ENCODE data around the gene UGT1A5.

The UGT1A5 gene

DNA sequence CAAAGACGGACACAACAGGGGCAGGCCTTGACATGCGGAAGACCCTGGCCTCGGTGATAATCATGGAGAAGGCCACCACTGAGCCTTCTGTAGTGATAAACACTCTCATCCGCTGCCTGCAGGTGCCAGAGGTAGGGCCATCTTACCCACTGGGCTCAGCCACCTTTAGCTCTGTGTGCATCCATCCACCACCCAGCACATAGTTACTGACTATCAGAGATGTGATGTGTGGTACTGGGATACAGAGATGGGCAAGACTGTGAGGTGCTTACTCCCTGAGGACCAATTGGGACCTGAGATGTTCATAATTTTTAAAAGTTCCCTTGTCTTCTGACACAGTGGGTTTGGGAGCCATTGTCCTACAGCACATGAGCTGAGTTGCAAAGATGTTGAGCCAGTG is 67.0 kb downstream of the UGT1A5 start:
- DNase-seq (ENCODE audit: low read depth in 2 of 2): no peak

DNA sequence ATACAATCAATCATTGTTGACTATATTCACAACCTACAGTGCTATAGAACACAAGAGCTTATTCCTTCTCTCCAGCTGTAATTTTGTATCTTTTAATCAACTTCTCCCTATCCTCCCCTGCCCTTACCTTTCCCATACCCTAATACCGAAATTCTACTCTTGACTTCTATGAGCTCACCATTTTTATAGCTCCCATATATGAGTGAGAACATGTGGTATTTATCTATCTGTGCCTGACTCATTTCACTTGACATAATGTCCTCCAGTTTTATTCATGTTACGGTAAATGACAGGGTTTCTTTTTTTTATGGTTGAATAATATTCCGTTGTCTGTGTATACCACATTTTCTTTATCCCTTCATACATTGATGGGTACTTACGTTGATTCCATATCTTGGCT is 68.1 kb downstream of the UGT1A5 start:
- no peak for DNase-seq (ENCODE audit: low read depth in 2 of 2)

DNA sequence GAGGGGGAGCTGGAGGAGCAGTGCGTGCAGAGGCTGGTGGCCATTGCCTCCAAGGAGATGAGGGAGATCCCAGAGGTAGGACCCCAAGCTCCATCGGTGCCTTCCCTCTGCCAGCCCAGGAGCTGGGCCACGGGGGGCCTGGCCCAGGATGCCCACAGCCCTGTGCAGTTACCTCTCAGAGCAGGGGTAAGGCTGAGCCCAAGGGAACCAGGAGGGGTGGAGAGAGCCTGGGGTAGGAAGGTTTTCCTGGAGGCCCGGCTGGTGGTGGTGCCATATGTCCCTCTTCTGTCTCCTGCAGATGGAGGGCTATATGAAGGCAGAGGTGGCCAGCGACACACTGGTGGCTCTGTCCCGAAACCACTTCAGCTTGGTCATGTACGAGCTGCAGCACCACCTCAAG is 76.8 kb downstream of the UGT1A5 start:
- no peak for DNase-seq (ENCODE audit: low read depth in 2 of 2)

DNA sequence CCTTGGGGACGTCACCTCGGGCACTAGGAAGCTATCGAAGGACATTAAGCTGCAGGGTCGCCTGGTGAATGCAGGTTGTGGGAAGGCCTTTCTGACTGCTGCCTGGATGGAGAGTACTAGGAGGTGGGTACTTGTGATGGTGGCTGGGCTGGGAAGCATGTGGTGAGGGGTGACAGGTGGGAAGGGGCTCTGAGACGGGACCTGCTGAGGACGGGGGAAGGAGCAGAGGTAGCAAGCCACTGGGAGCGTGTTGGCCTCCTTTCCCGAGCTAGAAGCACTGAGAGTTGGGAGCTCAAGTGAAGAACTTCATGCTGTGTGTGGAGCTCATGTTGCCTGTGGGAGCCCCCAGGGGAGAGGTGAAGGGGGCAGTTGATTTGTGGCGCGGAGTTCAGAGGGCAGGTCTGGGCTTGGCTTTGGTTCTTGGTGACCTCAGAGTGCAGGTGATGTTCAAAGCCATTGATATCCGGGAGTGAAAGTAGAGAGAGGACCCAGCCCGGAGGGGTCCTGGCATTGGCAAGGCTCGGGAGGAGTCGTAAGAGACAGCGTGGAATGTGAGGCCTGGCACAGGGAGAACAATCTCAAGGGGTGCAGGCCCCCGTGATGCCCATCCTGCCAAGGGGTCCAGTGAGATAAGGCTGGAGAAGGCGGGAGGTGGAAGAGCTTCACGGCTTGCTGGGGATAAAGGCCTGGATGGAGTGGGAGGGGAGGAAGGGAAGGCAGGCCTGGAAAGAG is 78.6 kb downstream of the UGT1A5 start:
- no peak for DNase-seq (ENCODE audit: low read depth in 2 of 2)

DNA sequence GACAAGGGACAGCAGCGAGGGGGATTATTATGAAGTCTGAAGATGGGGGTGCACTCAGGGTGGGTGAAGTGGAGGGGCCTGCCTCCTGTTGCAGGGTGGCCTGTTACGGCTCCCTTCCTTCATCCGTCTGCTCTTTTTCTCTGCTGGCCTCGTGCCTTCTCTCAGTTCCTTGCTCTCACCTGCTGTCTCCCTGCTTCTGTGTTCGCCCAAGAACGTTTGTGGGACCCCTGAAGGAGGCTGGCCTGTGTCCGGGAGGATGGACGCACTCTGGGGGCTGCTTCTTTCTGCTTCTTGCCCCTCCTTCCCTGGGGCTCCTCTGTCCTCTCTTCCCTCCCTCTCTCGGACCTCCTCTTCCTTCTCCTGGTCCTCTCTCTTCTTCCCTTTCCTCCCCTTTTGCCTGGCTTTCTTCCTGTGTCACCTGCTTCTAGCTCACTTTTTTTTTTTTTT is 79.2 kb downstream of the UGT1A5 start:
- no peak for DNase-seq (ENCODE audit: low read depth in 2 of 2)

DNA sequence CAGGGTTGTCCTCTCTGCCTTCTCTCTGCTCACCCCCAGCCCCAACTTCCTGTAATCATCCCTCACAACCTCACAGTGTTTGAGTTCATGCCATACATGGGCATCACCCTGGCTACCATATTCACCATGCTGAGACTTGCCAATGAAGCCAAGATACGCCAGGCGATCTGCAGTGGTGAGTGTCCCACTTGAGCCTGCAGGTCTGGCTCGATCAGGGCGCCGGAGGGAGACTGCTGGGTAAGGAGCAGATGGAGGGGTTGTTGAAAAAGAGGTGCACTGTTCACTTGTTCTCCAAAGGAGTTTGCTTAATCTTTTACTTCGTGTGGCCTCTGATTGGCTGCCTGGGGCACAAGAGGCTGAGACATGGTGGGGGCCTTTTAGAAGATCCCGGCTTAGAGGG is 80.0 kb downstream of the UGT1A5 start:
- no peak for DNase-seq (ENCODE audit: low read depth in 2 of 2)

DNA sequence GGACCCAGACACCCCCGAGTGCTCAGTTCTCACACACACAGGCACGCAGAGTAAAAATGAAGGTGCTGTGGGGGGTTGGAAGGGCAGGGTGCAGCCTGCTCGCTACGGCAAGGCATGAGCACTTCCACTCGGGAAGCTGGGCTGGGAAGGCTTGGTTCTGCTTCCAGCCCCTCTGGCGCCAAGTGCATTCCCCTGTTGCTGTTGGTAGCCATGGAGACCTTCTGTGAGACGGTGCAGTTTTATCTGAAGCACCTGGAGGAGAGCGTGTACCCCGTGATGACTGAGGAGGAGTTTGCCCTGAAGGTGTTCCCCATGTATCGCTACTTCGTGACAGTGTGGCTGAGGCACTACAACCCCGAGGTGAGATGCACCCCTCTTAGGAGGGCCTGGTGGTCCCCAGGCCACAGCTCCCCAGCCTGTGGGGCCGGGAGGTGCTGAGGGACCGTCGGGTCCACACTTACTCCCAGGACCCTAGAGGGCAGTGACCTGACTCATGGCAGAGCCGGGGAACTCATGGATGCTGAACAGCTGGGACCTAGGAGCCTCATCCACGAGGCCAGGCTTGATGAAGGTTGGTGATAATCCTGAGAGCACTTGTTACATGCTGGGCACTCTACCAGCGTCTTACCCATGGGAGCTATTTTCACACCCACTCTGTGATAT is 80.9 kb downstream of the UGT1A5 start:
- no peak for DNase-seq (ENCODE audit: low read depth in 2 of 2)

DNA sequence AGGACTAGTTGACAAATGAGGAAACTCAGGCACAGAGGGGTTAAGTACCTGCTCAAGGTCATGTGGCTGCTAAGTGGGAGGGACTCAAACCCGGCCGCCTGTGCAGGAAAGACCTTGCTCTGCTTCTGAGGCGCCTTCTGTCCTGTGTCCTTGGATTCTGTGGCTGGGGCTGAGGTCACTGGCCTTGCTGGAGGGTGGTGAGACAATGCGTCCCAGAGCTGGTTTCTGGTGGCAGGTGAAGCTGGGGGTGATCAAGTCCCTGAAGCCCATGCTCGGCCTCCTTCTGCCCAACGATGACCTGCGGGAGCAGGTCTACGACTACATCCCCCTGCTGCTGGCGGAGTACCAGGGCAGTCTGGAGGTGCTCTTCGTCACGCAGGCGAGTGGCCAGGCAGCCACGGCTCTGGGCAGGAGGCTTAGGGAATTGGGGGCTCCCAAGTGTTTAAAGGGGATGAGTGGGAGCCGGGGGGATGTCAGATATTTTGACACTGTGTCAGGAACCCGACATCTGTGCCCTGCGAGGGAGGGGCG is 81.5 kb downstream of the UGT1A5 start:
- DNase-seq (ENCODE audit: low read depth in 2 of 2): no peak

DNA sequence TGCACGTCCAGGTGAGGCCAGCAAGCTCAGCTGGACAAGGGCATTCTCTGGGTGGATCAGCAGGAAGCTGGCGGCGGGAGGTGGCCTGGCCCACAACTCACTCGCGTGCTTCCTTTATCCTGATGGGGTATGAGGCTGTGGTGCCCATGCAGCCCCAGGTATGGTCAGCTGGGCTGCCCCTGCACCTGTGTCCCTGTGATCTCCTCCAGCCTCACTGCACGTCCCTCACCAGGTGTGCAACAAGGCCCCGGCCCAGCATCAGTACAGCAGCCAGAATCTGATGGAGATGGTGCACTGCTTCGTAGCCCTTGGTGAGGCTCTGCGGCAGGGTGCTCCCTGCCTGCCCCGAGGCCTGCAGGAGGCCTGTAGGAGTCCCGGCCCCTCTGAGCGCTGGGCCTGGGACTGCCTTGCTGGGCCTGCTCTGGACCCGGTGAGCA is 83.0 kb downstream of the UGT1A5 start:
- no peak for DNase-seq (ENCODE audit: low read depth in 2 of 2)

DNA sequence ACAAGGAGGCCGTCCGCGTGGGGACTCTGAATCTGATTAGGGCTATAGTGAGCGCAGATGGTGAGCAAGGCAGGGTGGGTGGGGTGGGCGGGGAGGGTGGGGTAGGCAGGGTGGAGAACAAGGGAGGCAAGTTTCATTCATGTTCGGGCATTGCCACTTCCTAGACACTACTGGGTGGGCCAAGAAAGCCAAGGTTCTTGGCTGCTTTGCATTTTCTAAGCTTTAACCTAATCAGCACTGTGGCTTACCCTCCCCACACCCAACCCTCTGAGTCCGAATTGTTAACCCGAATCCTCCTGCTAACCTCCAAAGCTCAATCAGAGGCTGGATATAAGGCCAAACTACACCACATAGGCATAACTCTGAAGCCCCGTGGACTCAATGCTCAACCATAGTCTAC is 83.5 kb downstream of the UGT1A5 start:
- DNase-seq (ENCODE audit: low read depth in 2 of 2): no peak

DNA sequence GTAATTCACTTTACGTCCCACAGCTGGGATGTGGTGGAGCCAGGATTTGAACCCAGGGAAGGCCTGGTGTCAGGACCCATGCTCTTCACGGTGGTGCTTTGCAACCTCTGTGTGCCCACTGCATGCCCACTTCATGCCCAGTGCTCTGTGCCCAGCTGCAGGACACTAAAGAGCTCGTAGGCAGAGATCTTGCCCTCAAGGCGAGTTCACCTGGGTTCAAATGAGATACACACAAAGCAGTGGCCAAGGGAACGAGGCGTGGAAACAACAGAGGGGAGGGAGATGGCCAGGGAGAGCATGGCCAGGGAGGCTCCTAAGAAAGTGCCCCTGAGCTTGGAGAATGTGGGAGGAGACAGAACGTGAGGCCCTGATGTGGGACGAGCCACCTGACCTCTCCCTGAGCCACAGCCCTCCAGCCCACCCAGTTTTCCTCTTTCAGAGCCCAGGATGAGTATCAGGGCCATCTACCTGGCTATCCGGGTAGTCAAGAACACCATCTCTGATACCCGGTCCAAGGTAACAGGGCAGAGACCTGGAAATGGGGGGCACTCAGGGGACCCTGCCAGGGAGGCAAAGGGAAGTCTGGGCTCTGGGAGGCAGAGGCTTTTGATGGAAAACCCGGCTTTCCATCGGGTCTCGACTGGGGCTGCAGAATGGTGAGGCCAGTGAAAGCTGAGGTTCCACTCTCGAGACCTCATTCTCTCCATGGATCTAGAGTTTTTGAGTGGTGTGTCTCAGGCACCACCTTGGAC is 85.8 kb downstream of the UGT1A5 start:
- no peak for DNase-seq (ENCODE audit: low read depth in 2 of 2)

DNA sequence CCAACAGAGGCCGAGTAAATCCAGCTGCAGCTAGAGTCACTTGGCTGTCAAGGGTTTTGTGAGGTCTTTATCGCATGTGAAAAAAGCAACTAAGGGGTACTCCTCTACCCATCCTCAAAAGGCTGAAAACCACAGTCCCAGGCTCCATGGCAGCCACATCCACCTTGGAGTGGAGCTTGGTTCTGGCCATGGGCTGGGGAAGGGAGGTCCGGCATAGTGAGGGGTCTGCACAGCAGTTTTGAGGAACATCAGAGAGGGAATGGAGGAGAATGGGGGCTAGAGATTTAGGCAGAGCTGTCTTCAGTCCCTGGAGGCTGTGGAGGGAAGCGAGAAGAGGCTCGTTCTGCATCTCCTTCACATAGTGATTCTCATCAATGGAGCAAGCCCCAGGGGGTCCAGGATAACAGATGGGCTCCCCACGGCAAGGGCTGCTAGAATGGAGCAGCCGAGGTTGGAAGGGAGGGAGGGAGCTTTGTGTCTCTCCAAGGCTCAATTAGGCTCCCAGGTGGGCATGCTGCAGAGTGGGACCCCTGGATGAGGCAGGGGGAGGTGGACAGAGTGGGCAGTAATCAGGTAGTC is 86.5 kb downstream of the UGT1A5 start:
- no peak for DNase-seq (ENCODE audit: low read depth in 2 of 2)

DNA sequence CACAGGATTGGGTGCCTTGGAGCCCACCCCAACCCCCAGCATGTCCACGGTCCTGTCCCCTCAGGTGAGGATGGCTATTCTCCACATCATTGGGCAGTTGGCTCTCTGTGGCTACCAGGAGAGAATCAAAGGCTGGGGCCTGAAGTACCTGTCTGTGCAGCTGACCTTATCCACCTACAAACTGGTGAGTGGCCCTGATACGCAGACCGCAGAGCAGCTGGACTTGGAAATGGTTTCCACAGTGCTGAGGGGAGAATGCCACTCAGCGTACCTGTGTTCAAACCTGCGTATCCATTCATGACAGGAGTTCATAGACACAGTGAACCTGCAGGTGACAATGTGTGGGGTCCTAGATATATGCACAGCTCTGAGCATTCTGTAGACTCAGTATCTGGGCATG is 87.0 kb downstream of the UGT1A5 start:
- no peak for DNase-seq (ENCODE audit: low read depth in 2 of 2)

DNA sequence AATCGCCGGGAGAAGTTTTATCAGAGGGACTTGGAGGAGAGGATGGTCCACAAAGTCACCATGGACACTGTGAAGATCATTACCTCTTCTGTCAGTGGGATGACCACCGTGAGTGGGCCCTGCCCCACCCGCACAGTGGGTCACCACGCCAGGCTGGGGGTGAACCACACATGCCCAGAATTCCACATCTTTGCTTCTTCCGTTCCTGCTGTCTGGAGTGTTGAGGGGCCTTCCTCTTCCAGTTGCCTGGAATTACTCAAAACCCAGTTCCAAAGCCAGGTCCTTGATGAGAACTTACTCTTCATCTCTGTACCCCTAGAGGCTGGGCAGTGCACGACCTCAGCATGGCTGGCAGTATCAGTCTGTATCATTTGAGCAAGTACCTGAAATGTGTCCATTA is 87.5 kb downstream of the UGT1A5 start:
- no peak for DNase-seq (ENCODE audit: low read depth in 2 of 2)

DNA sequence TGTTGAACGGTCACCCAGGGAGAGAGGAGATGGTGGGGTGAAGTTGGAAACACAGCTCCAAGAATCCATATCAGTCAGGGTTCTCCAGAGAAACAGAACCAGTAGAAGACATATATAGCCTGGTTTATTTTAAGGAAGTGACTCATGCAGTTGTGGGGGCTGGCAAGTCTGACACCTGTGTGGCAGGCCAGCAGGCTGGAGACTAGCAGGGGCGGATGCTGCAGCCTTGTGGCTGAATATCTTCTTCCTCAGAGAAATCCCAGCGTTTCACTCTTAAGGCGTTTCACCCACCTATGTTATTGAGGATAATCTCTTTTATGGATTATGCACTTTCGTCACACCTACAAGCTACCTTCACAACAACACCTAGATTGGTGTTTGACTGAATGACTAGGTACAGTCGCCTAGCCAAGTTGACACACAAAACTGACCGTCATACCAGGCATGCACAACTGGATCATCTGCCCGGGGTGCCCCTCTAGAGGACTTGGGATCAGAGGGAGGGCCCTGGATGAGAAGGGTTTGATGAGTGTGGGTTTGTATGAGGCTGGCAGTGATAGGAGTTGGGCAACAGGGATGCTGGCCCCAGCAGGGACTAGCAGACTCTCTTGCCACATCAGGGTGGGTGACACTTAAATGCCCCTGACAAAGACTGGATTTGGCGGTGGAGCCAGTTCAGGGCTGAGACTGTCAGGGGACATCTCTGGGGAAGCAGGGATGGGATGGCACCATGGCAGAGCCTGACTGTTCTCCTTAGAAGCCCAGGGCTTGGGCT is 88.8 kb downstream of the UGT1A5 start:
- DNase-seq (ENCODE audit: low read depth in 2 of 2): no peak

DNA sequence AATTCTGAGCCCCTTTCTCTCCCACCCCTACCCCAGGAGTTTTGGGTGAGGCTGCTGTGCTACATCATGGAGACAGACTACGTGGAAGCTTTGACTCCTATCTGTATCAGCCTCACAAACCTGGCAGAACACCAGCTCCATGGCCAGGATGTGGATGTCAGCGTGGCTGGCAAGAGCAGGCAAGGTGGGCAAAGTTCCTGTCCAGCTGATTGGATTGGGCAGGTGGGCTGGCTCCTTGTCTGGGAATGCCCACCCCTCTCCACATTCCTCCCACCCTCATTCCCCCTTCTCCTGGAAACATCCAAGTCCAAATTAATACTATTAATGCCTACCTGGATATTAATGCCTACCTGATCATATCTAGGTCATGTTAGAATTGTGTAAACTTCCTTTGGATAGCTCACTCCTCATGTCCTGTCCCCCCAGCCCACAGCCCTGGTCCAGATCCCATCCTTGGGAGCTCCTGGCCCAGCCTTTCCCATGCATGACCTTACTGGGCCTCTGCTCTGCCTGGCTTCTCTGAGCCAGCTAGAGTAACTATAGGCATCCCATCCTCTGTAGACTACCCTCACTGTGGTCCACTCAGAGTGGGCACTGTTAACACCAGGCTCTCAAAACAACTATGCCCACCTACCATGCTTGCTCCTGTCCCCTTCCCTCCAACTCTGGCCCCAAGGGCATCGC is 89.6 kb downstream of the UGT1A5 start:
- DNase-seq (ENCODE audit: low read depth in 2 of 2): no peak

DNA sequence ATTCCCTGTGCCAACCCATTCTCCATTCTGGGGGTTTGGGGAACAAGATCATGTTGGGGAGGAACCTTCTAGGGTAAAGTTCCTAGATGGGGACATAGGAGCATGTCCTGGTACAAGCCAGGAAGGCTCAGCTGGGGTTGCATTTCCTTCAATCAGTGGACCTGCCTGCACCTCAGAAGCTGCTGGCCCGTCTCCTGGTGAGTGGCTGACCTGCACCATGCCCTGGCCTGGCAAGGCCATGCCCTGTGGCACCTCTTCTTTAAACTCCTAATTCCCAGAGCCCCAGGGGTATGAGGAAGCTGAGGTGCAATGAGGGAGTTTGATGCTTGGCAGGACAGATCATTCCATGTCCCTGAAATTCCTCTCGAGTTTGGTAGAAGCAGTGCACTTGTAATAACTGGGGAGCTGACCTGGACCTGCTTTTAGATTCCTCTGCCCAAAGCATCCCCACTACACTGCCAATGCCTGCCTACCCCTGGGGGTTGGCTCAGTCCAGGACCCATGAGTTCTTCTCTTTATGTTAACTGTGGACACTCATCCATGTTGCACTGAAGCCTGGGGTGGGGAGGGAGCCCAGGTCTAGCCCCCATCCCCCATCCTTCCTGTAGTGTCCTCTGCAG is 90.7 kb downstream of the UGT1A5 start:
- no peak for DNase-seq (ENCODE audit: low read depth in 2 of 2)

DNA sequence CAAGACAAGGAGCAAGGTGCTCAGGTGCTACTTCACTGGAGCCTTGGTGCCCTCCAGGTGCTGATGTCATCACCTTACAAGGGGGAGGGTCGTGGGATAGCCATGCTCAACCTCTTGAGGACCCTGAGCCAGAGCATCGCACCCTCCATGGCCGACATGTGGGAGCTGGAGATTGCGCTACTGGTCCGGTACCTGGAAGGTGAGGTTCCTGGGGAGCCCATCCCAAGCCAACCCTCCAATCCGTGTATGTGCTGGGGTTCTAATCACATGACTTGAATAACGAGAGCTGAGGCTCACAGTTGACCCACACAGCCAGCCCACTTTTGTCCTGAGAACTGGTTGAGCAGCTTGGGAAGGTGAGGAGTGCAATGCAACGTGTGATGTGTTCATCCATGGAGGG is 91.3 kb downstream of the UGT1A5 start:
- DNase-seq (ENCODE audit: low read depth in 2 of 2): no peak

DNA sequence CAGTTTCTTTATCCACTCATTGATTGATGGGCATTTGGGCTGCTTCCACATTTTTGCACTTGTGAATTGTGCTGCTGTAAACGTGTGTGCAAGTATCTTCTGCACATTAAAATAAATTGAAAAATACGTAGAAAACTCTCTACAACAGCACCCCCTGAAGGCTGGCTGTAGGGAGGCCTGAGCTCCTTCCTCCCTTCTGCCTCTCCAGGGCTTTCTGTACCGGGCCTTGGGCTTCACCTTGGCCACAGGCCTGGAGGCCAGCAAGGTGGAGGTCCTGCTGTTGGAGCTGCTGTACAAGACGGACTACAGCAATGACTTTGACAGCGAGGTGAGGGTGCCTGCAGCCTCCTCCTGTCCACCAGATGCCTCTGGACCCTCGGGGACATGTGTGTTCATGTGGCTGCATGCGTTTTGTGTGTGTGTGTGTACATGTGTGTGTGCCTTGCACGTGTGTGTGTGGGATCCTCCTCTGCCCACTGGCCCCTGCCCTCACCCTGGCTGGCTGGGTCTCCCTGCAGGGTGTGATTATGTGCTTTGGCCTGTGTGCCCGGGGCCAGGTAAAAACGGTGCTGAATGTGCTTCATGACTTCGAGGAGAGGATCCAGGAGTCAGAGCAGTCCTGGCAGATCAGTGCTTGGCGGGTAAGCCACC is 94.6 kb downstream of the UGT1A5 start:
- no peak for DNase-seq (ENCODE audit: low read depth in 2 of 2)
